ENCODE measurements around the gene FNDC5. TPM values are rescaled to one million over a fixed set of nuclear protein-coding genes. Genes with fewer than 3 reads are reported as not detected.
"Not testable (repeated sequence)": the region's sequence is repeated elsewhere in the genome, so short reads cannot be mapped to it uniquely, and the experiment has no call there.

FNDC5 gene
- polyA plus RNA-seq, 1 donor from 2014 or later = 21.6 TPM

DNA sequence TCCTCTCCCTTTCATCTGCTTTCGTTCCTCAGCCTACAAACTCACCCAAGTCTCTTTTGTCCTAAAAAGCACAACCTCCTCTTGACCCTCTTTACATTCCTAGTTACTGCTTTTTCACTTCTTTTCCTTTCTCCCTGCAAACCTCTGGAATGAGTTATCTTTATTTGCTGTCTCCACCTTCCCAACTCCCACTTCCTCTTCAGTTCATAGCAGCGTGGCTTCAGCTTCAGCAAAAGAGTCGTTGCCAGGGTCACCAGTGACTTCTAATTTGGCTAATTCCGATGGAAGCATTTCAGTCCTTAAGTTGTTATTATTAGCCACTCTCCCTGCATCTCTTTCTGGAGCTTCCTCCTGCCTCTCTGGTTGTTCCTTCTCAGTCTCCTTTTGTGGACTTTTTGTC is 36.7 kb upstream of the FNDC5 start:
- no peaks in the 10 kb centered on the region for H3K79me2 ChIP-seq (replicated peaks; ENCODE audit: insufficient read depth, low read length)
- peaks cover 3% of the 10 kb centered on the region for H3K27me3 ChIP-seq (ENCODE audit: insufficient read depth, low read depth, low read length)
- no peaks in the 10 kb centered on the region for H3K36me3 ChIP-seq (ENCODE audit: insufficient read depth, low read length)
- no peak overlapping the region for H3K9ac ChIP-seq (ENCODE audit: low read length)
- H3F3A ChIP-seq (ENCODE audit: insufficient read depth, low read length, poor library complexity, severe bottlenecking) = no peaks in the 10 kb centered on the region
- TF ChIP-seq EP300 (conservative IDR thresholded peaks at IDR 0.05; ENCODE audit: poor library complexity, severe bottlenecking) (no peak), RAD21 (conservative IDR thresholded peaks at IDR 0.05) (no peak), SMC3 (conservative IDR thresholded peaks at IDR 0.05; ENCODE audit: poor library complexity) (no peak), EZH2 (IDR thresholded peaks at IDR 0.05; ENCODE audit: borderline replicate concordance, insufficient read depth, low read length, poor library complexity, severe bottlenecking) (no peak), POLR2AphosphoS5 (IDR thresholded peaks at IDR 0.05) (no peak), TAF1 (IDR thresholded peaks at IDR 0.05; ENCODE audit: low read depth) (no peak), MXI1 (conservative IDR thresholded peaks at IDR 0.05; ENCODE audit: poor library complexity, severe bottlenecking) (no peak)
- TF ChIP-seq, protein P1, sequence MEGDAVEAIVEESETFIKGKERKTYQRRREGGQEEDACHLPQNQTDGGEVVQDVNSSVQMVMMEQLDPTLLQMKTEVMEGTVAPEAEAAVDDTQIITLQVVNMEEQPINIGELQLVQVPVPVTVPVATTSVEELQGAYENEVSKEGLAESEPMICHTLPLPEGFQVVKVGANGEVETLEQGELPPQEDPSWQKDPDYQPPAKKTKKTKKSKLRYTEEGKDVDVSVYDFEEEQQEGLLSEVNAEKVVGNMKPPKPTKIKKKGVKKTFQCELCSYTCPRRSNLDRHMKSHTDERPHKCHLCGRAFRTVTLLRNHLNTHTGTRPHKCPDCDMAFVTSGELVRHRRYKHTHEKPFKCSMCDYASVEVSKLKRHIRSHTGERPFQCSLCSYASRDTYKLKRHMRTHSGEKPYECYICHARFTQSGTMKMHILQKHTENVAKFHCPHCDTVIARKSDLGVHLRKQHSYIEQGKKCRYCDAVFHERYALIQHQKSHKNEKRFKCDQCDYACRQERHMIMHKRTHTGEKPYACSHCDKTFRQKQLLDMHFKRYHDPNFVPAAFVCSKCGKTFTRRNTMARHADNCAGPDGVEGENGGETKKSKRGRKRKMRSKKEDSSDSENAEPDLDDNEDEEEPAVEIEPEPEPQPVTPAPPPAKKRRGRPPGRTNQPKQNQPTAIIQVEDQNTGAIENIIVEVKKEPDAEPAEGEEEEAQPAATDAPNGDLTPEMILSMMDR (IDR thresholded peaks at IDR 0.05; ENCODE audit: poor library complexity, severe bottlenecking) = no peak
- TF ChIP-seq, protein P2, sequence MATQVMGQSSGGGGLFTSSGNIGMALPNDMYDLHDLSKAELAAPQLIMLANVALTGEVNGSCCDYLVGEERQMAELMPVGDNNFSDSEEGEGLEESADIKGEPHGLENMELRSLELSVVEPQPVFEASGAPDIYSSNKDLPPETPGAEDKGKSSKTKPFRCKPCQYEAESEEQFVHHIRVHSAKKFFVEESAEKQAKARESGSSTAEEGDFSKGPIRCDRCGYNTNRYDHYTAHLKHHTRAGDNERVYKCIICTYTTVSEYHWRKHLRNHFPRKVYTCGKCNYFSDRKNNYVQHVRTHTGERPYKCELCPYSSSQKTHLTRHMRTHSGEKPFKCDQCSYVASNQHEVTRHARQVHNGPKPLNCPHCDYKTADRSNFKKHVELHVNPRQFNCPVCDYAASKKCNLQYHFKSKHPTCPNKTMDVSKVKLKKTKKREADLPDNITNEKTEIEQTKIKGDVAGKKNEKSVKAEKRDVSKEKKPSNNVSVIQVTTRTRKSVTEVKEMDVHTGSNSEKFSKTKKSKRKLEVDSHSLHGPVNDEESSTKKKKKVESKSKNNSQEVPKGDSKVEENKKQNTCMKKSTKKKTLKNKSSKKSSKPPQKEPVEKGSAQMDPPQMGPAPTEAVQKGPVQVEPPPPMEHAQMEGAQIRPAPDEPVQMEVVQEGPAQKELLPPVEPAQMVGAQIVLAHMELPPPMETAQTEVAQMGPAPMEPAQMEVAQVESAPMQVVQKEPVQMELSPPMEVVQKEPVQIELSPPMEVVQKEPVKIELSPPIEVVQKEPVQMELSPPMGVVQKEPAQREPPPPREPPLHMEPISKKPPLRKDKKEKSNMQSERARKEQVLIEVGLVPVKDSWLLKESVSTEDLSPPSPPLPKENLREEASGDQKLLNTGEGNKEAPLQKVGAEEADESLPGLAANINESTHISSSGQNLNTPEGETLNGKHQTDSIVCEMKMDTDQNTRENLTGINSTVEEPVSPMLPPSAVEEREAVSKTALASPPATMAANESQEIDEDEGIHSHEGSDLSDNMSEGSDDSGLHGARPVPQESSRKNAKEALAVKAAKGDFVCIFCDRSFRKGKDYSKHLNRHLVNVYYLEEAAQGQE (IDR thresholded peaks at IDR 0.05; ENCODE audit: borderline replicate concordance) = no peak
- no peaks in the 10 kb centered on the region for H3K9me3 ChIP-seq (ENCODE audit: low read length)
- H2AFZ ChIP-seq (ENCODE audit: low read depth, low read length) = no peak overlapping the region
- no peaks in the 10 kb centered on the region for H3K9me2 ChIP-seq (ENCODE audit: insufficient read depth, low read length)
- no peaks in the 10 kb centered on the region for H4K20me1 ChIP-seq (ENCODE audit: insufficient read depth)
- no peak overlapping the region for H3K4me3 ChIP-seq (ENCODE audit: low read length)
- H3K27ac ChIP-seq (ENCODE audit: low read length) = no peak overlapping the region
- no peak overlapping the region for H3K4me2 ChIP-seq (ENCODE audit: low read length)

DNA sequence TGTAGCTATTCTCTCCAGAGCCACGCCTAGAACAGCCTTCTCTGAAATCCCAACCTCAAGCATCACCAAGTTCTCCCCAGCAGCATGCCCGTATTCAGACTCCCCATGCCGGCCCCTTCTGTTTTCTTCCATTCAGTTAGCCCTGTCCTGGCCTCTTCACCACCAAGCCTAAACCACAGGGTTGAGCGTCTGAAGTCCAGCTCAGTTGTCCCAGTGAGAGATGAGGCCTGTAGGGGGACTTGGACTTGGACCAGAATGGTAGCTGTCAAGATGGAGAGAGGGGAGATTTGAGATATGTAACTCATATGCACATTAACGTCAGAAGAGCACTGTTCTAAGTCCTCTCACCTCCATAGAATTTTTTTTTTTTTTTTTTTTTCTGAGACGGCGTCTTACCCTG is 35.9 kb upstream of the FNDC5 start:
- no peaks in the 10 kb centered on the region for H4K20me1 ChIP-seq (ENCODE audit: insufficient read depth)
- no peak for TF ChIP-seq SMC3 (conservative IDR thresholded peaks at IDR 0.05; ENCODE audit: poor library complexity)
- TF ChIP-seq EZH2 (IDR thresholded peaks at IDR 0.05; ENCODE audit: borderline replicate concordance, insufficient read depth, low read length, poor library complexity, severe bottlenecking) = no peak
- TF ChIP-seq, protein P2 (IDR thresholded peaks at IDR 0.05; ENCODE audit: borderline replicate concordance) = no peak
- no peak for TF ChIP-seq POLR2AphosphoS5 (IDR thresholded peaks at IDR 0.05)
- TF ChIP-seq, protein P1 (IDR thresholded peaks at IDR 0.05; ENCODE audit: poor library complexity, severe bottlenecking) = no peak
- TF ChIP-seq TAF1 (IDR thresholded peaks at IDR 0.05; ENCODE audit: low read depth) = no peak
- TF ChIP-seq RAD21 (conservative IDR thresholded peaks at IDR 0.05) = no peak
- no peak for TF ChIP-seq MXI1 (conservative IDR thresholded peaks at IDR 0.05; ENCODE audit: poor library complexity, severe bottlenecking)
- no peak for TF ChIP-seq EP300 (conservative IDR thresholded peaks at IDR 0.05; ENCODE audit: poor library complexity, severe bottlenecking)
- H3K4me2 ChIP-seq (ENCODE audit: low read length) = no peak overlapping the region
- no peak overlapping the region for H3K27ac ChIP-seq (ENCODE audit: low read length)
- H2AFZ ChIP-seq (ENCODE audit: low read depth, low read length) = no peak overlapping the region
- H3F3A ChIP-seq (ENCODE audit: insufficient read depth, low read length, poor library complexity, severe bottlenecking) = no peaks in the 10 kb centered on the region
- H3K36me3 ChIP-seq (ENCODE audit: insufficient read depth, low read length) = no peaks in the 10 kb centered on the region
- H3K9ac ChIP-seq (ENCODE audit: low read length) = no peak overlapping the region
- no peaks in the 10 kb centered on the region for H3K9me3 ChIP-seq (ENCODE audit: low read length)
- H3K4me3 ChIP-seq (ENCODE audit: low read length) = no peak overlapping the region
- no peaks in the 10 kb centered on the region for H3K79me2 ChIP-seq (replicated peaks; ENCODE audit: insufficient read depth, low read length)
- peaks cover 10% of the 10 kb centered on the region for H3K27me3 ChIP-seq (ENCODE audit: insufficient read depth, low read depth, low read length)
- H3K9me2 ChIP-seq (ENCODE audit: insufficient read depth, low read length) = no peaks in the 10 kb centered on the region

DNA sequence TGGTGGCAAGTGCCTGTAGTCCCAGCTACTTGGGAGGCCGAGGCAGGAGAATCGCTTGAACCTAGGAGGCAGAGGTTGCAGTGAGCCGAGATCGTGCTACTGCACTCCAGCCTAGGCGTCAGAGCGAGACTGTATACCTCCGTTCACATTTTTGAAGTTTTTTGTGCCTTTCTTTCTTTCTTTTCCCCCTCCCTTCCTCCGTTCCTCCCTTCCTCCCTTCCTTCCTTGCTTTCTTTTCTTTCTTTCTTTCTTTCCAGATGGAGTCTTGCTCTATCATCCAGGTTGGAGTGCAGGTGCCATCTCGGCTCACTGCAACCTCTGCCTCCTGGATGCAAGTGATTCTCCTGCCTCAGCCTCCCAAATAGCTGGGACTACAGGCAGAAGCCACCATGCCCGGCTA is 34.9 kb upstream of the FNDC5 start:
- not testable (repeated sequence) for H3K27ac ChIP-seq (ENCODE audit: low read length); H3K79me2 ChIP-seq (replicated peaks; ENCODE audit: insufficient read depth, low read length)

More for the DNA sequence above, 34.9 kb upstream of the FNDC5 start:
- H3K4me3 ChIP-seq (ENCODE audit: low read length); H3K36me3 ChIP-seq (ENCODE audit: insufficient read depth, low read length); H3F3A ChIP-seq (ENCODE audit: insufficient read depth, low read length, poor library complexity, severe bottlenecking); H3K9me2 ChIP-seq (ENCODE audit: insufficient read depth, low read length); H4K20me1 ChIP-seq (ENCODE audit: insufficient read depth); H2AFZ ChIP-seq (ENCODE audit: low read depth, low read length); H3K9ac ChIP-seq (ENCODE audit: low read length); H3K4me2 ChIP-seq (ENCODE audit: low read length); H3K9me3 ChIP-seq (ENCODE audit: low read length): not testable (repeated sequence)
- H3K27me3 ChIP-seq (ENCODE audit: insufficient read depth, low read depth, low read length) = peaks cover 18% of the 10 kb centered on the region

Data from neural cell (in vitro differentiated cells).